Transverse colon (tissue), 3 donors: ENCODE measurements around the gene YTHDF1.

ENCODE experiments used
- EP300 ChIP-seq: sonication (generic); formaldehyde crosslinking; IDR thresholded peaks from one replicate; pipeline ENCODE4 v1.6.1; 2017; ENCODE audit warnings: antibody characterized with exemption, low read depth
- POLR2A ChIP-seq: fragments of 450-650 bp; IDR thresholded peaks from one replicate; pipeline ENCODE4 v1.6.1; 2016; ENCODE audit warnings: antibody characterized with exemption, mild to moderate bottlenecking, moderate library complexity
- TF ChIP-seq, protein P1 (sequence below), 5 experiments: fragments of 200-600 bp in 3 of 5; fragments of 450-650 bp in 2 of 5; sonication (generic) in 3 of 5; IDR thresholded peaks; 1 replicate in 2 of 5; 2 replicates in 3 of 5; pipeline ENCODE4 v1.5.1; 2016 to 2017; ENCODE audit warnings: antibody characterized with exemption in 5 of 5, inconsistent platforms in 3 of 5, mild to moderate bottlenecking in 2 of 5, moderate library complexity in 1 of 5

DNA sequence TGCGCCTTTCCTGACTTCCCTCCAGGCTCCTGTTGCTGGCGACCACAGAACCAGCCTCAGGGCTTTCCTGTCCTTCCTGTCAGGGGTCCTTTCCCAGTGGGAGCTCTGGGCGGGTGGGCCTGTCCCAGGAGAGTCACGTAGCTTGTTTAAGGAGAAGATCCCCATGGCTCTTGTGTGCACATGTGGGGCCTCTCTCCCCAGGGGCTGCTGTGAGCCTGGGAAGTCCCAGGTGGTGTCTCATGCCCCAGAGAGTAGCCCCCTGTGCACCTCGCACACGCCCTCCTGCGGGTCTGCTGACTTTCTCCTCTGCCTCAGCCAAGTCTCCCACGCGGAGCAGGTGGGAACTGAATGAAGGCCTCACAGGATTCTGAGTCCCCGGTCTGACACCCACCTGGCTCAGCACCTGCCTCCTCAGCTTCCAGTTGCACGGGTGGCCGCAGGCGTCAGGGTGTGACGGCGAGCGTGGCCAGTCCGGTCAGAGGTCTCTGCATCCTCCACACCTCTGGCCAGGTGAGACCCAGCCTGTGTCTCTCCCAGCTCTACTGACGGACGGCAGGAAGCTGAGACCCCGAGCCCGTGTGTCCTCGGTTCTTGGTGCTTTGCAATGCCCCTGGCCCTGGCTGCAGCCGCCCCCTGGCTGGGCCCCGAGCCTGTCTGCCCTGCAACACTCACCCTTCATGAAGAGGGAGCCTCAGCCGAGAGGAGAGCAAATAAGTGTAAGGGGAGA lies 44.0 kb upstream of the YTHDF1 start:
- TF ChIP-seq POLR2A (no peak), EP300 (no peak)
- TF ChIP-seq, protein P1, sequence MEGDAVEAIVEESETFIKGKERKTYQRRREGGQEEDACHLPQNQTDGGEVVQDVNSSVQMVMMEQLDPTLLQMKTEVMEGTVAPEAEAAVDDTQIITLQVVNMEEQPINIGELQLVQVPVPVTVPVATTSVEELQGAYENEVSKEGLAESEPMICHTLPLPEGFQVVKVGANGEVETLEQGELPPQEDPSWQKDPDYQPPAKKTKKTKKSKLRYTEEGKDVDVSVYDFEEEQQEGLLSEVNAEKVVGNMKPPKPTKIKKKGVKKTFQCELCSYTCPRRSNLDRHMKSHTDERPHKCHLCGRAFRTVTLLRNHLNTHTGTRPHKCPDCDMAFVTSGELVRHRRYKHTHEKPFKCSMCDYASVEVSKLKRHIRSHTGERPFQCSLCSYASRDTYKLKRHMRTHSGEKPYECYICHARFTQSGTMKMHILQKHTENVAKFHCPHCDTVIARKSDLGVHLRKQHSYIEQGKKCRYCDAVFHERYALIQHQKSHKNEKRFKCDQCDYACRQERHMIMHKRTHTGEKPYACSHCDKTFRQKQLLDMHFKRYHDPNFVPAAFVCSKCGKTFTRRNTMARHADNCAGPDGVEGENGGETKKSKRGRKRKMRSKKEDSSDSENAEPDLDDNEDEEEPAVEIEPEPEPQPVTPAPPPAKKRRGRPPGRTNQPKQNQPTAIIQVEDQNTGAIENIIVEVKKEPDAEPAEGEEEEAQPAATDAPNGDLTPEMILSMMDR (IDR thresholded peaks at IDR 0.05): no peak
